Astrocyte (in vitro differentiated cells and primary cell): Measurements from ENCODE around the gene PRRT2. TPM values are rescaled to one million over a fixed set of nuclear protein-coding genes. Genes with fewer than 3 reads are reported as not detected.

ENCODE experiments used
- DNase-seq: peaks from one replicate; pipeline ENCODE4 v3.0.0-alpha.2; 2010; ENCODE audit warnings: low read depth
- FAIRE-seq: peaks from 2 replicates; lab custom pipeline; 2011; peaks lifted over from hg19 to GRCh38; lab: Jason Lieb, UNC
- H2AFZ ChIP-seq: 2 replicates; pipeline ENCODE4 v1.6.0; 2012; ENCODE audit warnings: low read depth, low read length, inconsistent platforms
- H3K27ac ChIP-seq: 2 replicates; pipeline ENCODE4 v1.5.1; 2011; ENCODE audit warnings: low read depth, low read length, inconsistent platforms
- H3K27me3 ChIP-seq: 2 replicates; pipeline ENCODE4 v1.6.0; 2011; ENCODE audit warnings: low read length, inconsistent platforms; ENCODE audit not compliant: insufficient read depth
- H3K36me3 ChIP-seq: 2 replicates; pipeline ENCODE4 v1.5.1; 2011; ENCODE audit warnings: low read length, inconsistent platforms; ENCODE audit not compliant: insufficient read depth
- H3K4me1 ChIP-seq: 2 replicates; pipeline ENCODE4 v1.5.1; 2011; ENCODE audit warnings: low read length, inconsistent platforms; ENCODE audit not compliant: insufficient read depth
- H3K4me2 ChIP-seq: 2 replicates; pipeline ENCODE4 v1.6.0; 2012; ENCODE audit warnings: low read length, inconsistent platforms
- H3K4me3 ChIP-seq: 2 replicates; pipeline ENCODE4 v1.5.1; 2011; ENCODE audit warnings: low read depth, mild to moderate bottlenecking, low read length, inconsistent platforms; ENCODE audit not compliant: insufficient read depth
- H3K79me2 ChIP-seq: 2 replicates; pipeline ENCODE4 v1.6.0; 2012; ENCODE audit warnings: mild to moderate bottlenecking, low read length, inconsistent platforms; ENCODE audit not compliant: insufficient read depth
- H3K9ac ChIP-seq: 2 replicates; pipeline ENCODE4 v1.6.0; 2012; ENCODE audit warnings: mild to moderate bottlenecking, low read length, inconsistent platforms
- H3K9me3 ChIP-seq: 2 replicates; pipeline ENCODE4 v1.5.1; 2012; ENCODE audit warnings: low read depth, mild to moderate bottlenecking, low read length, inconsistent platforms; ENCODE audit not compliant: insufficient read depth
- H4K20me1 ChIP-seq: 2 replicates; pipeline ENCODE4 v1.6.0; 2012; ENCODE audit warnings: low read length, inconsistent platforms; ENCODE audit not compliant: insufficient read depth
- H3K27ac Mint-ChIP-seq: one replicate; pipeline ENCODE4 v1.8.0; 2021; ENCODE audit warnings: mild to moderate bottlenecking, mixed read lengths; ENCODE audit not compliant: unreplicated experiment
- H3K27me3 Mint-ChIP-seq: one replicate; pipeline ENCODE4 v1.8.0; 2021; ENCODE audit warnings: low read depth, mixed read lengths; ENCODE audit not compliant: unreplicated experiment
- H3K36me3 Mint-ChIP-seq: one replicate; pipeline ENCODE4 v1.8.0; 2021; ENCODE audit warnings: low read depth, mixed read lengths; ENCODE audit not compliant: unreplicated experiment
- H3K4me1 Mint-ChIP-seq: one replicate; pipeline ENCODE4 v1.8.0; 2021; ENCODE audit warnings: low read depth, mixed read lengths; ENCODE audit not compliant: unreplicated experiment
- H3K4me3 Mint-ChIP-seq: one replicate; pipeline ENCODE4 v1.8.0; 2021; ENCODE audit warnings: mild to moderate bottlenecking, moderate library complexity, mixed read lengths; ENCODE audit not compliant: unreplicated experiment
- H3K9me3 Mint-ChIP-seq: one replicate; pipeline ENCODE4 v1.8.0; 2021; ENCODE audit warnings: mild to moderate bottlenecking, mixed read lengths; ENCODE audit not compliant: unreplicated experiment
- CTCF ChIP-seq: IDR thresholded peaks from 2 replicates; pipeline ENCODE4 v1.5.1; 2011; ENCODE audit warnings: low read depth, mild to moderate bottlenecking, inconsistent platforms, low read length, moderate library complexity; ENCODE audit not compliant: insufficient read depth
- EZH2 ChIP-seq: IDR thresholded peaks from 2 replicates; pipeline ENCODE4 v1.6.1; 2012; ENCODE audit warnings: mild to moderate bottlenecking, low read length, inconsistent platforms; ENCODE audit not compliant: insufficient read depth
- total RNA-seq: library from RNA; stranded (reverse); gene quantifications from 2 replicates; pipeline ENCODE4 v1.2.1, GENCODE V29; 2021

PRRT2 gene
- total RNA-seq, 1 donor from 2014 or later: 6.2 TPM

- Mint-ChIP-seq H3K4me1 (no peaks in the 10 kb centered on the region), H3K27me3 (peaks cover 16% of the 10 kb centered on the region), H3K36me3 (no peaks in the 10 kb centered on the region), H3K27ac (no peak overlapping the region), H3K4me3 (no peak overlapping the region), H3K9me3 (no peaks in the 10 kb centered on the region)
- Histone ChIP-seq H3K27ac (no peak overlapping the region), H3K79me2 (no peaks in the 10 kb centered on the region), H3K27me3 (peaks cover 6% of the 10 kb centered on the region), H3K36me3 (no peaks in the 10 kb centered on the region), H3K9me3 (no peaks in the 10 kb centered on the region), H2AFZ (no peak overlapping the region), H3K4me1 (no peaks in the 10 kb centered on the region), H3K4me2 (no peak overlapping the region), H3K4me3 (no peak overlapping the region), H3K9ac (no peak overlapping the region), H4K20me1 (no peaks in the 10 kb centered on the region)
- DNase-seq (no peak), FAIRE-seq (no peak)
- TF ChIP-seq EZH2 (no peak), CTCF (no peak)
Measured at GRCh38 chr16:29765167-29766032, 46.6 kb upstream of the PRRT2 start.

DNA sequence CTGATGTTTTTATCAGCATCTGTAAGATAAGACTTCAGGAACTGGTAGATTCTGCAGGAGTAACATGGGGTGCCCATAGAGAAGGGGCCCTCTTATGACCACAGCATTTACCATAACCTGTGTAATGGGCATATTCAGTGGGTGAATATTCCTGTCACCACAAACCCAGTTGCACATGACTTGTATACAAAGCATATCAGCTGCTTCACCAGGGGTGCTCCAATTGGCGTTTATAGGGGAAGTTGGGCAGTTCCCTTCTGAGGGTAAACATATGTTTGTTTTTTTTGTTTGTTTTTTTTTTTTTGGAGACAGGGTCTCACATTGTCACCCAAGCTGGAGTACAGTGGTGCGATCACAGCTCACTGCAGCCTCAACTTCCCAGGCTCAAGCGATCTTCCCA is 45.4 kb upstream of the PRRT2 start:
- H3K4me3 ChIP-seq: no peak overlapping the region
- no peaks in the 10 kb centered on the region for H3K9me3 Mint-ChIP-seq
- DNase-seq: no peak
- H3K4me1 ChIP-seq: no peaks in the 10 kb centered on the region
- no peak overlapping the region for H3K27ac ChIP-seq
- H3K4me2 ChIP-seq: no peak overlapping the region
- H3K27me3 ChIP-seq: peaks cover 6% of the 10 kb centered on the region
- H3K36me3 Mint-ChIP-seq: no peaks in the 10 kb centered on the region
- H3K27ac Mint-ChIP-seq: no peak overlapping the region
- H4K20me1 ChIP-seq: no peaks in the 10 kb centered on the region
- H3K36me3 ChIP-seq: no peaks in the 10 kb centered on the region
- H3K79me2 ChIP-seq: no peaks in the 10 kb centered on the region
- peaks cover 12% of the 10 kb centered on the region for H3K27me3 Mint-ChIP-seq
- H3K4me1 Mint-ChIP-seq: no peaks in the 10 kb centered on the region
- H3K9ac ChIP-seq: no peak overlapping the region
- TF ChIP-seq CTCF: no peak
- no peaks in the 10 kb centered on the region for H3K9me3 ChIP-seq
- no peak overlapping the region for H3K4me3 Mint-ChIP-seq
- FAIRE-seq: no peak
- H2AFZ ChIP-seq: no peak overlapping the region

GRCh38 chr16:29767062-29767461 is 44.9 kb upstream of the PRRT2 start:
- TF ChIP-seq CTCF (no peak), EZH2 (no peak)
- H3K4me3 Mint-ChIP-seq: no peak overlapping the region
- FAIRE-seq: no peak

More at GRCh38 chr16:29767062-29767461, 44.9 kb upstream of the PRRT2 start:
- H3K27ac Mint-ChIP-seq: no peak overlapping the region
- DNase-seq: no peak
- no peaks in the 10 kb centered on the region for H3K36me3 Mint-ChIP-seq
- H3K27me3 ChIP-seq: peaks cover 6% of the 10 kb centered on the region
- no peak overlapping the region for H2AFZ ChIP-seq
- no peaks in the 10 kb centered on the region for H4K20me1 ChIP-seq
- H3K9ac ChIP-seq: no peak overlapping the region
- no peaks in the 10 kb centered on the region for H3K4me1 ChIP-seq
- H3K4me3 ChIP-seq: no peak overlapping the region
- peaks cover 12% of the 10 kb centered on the region for H3K27me3 Mint-ChIP-seq
- no peaks in the 10 kb centered on the region for H3K4me1 Mint-ChIP-seq
- no peaks in the 10 kb centered on the region for H3K79me2 ChIP-seq
- H3K36me3 ChIP-seq: no peaks in the 10 kb centered on the region
- H3K9me3 Mint-ChIP-seq: no peaks in the 10 kb centered on the region
- no peak overlapping the region for H3K4me2 ChIP-seq
- H3K27ac ChIP-seq: no peak overlapping the region
- H3K9me3 ChIP-seq: no peaks in the 10 kb centered on the region
